T-helper 2 cell treated with Interferon-gamma antibody and Interleukin-4, amounts not matched to agents 5 μg/mL and 100 μg/mL, for 36 hours (primary cell): Measurements from ENCODE around the gene CDC14B.
A peak's percentile ranks its signal among the peaks of the same experiment; 100 is the strongest.
"Not testable (repeated sequence)": the region's sequence is repeated elsewhere in the genome, so short reads cannot be mapped to it uniquely, and the experiment has no call there.

Experiments used
- DNase-seq: peaks from one replicate; pipeline ENCODE4 v3.0.0; 2021; ENCODE audit warnings: low spot score
- H3K27ac Mint-ChIP-seq: one replicate; pipeline ENCODE4 v1.8.0; 2021; ENCODE audit warnings: mild to moderate bottlenecking, mixed read lengths
- H3K27me3 Mint-ChIP-seq: one replicate; pipeline ENCODE4 v1.8.0; 2021; ENCODE audit warnings: low read depth, mixed read lengths
- H3K36me3 Mint-ChIP-seq: one replicate; pipeline ENCODE4 v1.8.0; 2021; ENCODE audit warnings: low read depth, mixed read lengths
- H3K4me1 Mint-ChIP-seq: one replicate; pipeline ENCODE4 v1.8.0; 2021; ENCODE audit warnings: low read depth, mixed read lengths
- H3K4me3 Mint-ChIP-seq: one replicate; pipeline ENCODE4 v1.8.0; 2022; ENCODE audit warnings: mild to moderate bottlenecking, moderate library complexity, mixed read lengths
- H3K9me3 Mint-ChIP-seq: one replicate; pipeline ENCODE4 v1.8.0; 2021; ENCODE audit warnings: mixed read lengths

Gene CDC14B

DNA sequence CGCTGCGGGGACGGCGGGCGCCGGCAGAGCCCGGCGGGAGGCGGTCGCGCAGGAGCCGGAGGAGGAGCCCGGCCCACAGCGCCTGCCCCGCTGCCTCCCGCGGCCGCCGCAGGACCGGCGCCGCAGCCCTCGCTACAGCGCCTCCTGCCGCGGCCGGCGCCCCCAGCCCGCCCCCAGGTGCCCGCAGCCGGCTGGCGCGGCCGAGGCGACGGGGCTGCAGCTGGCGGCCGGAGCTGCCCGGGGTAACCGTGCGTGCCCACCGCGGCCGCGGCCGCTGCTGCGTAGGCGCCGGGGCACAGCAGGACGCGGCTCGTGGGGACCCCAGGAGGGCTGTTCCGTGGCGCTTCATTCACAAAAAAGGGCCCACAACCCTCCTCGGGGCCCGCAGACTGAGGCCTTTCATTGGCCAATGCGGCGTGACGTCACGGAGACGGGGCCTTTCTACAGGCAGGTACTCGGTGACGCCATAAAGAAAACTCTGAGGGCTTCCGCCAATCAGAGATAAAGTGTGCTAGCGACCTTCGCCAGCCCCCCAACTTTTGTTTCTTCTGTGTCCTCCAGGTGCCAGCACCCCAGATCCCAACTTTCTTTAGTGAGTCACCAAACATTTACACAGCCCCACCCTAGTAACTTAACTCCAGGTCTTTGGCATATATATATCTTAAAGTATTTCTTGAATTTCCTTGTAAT is at the start of gene CDC14B:
Gene CDC14B (minus strand): TSS at position 353 of the 690 bp plus-strand sequence. CDS start 465 bp downstream, outside the sequence.
- peaks cover 53% of the 10 kb centered on the region for H3K27me3 Mint-ChIP-seq
- peaks cover 5% of the 10 kb centered on the region for H3K4me1 Mint-ChIP-seq
- H3K27ac Mint-ChIP-seq = no peak within 1 kb of the TSS
- H3K4me3 Mint-ChIP-seq = peak within 1 kb of the TSS; percentile 75
- H3K36me3 Mint-ChIP-seq = no peaks in the 10 kb centered on the region
- DNase-seq = peak; percentile 70
- no peaks in the 10 kb centered on the region for H3K9me3 Mint-ChIP-seq

DNA sequence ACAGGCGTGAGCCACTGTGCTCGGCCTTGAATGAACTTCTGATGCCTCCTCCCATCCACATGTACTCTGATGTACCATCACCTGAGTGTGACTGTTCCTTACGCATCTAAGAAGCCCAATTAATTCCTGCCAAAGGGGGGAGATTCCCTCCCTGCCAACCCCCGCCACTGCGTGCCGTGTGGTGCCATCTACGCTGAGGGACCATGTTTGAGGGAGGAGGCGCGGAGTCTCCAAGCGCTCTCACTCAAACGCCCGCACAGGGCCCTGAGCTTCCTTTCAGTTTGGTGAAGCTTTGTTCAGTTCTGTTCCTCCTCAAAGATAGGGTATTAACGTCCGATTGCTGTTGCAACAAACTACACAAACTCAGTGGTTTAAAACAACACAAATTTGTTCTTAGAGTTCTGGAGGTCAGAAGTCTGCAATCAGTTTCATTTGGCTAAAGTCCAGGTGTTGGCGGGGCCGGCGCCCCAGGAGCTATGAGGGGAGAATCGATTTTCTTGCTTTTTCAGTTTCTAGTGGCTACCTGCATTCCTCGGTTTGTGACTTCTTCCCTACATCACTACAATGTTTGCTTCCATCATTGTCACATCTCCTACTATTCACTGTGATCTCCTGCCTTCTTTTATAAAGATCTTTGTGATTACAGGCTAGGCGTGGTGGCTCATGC is 49.4 kb upstream of the CDC14B start:
- H3K27ac Mint-ChIP-seq = no peak overlapping the region
- H3K4me1 Mint-ChIP-seq = no peaks in the 10 kb centered on the region
- DNase-seq = no peak
- no peaks in the 10 kb centered on the region for H3K9me3 Mint-ChIP-seq
- no peaks in the 10 kb centered on the region for H3K27me3 Mint-ChIP-seq
- no peak overlapping the region for H3K4me3 Mint-ChIP-seq
- no peaks in the 10 kb centered on the region for H3K36me3 Mint-ChIP-seq

DNA sequence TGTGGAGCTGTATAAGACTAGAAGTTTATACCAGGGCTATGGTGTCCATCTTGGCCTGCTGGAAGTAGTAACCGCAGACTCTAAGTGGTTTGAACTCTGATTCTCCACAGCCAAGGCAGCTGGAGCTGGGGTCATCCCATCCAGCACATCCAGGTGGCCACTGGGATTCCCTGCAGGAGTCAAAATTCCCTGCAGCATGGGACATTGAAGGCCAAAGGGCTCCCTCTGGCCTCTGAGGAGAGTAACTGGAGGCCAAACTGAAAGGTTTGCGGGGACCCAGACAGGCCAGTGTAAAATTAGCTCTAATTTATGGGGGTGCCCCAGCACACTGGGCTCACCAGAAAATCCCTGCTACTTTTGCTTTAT is 47.7 kb upstream of the CDC14B start:
- no peak for DNase-seq
- Mint-ChIP-seq H3K9me3 (no peaks in the 10 kb centered on the region), H3K36me3 (no peaks in the 10 kb centered on the region), H3K4me1 (no peaks in the 10 kb centered on the region), H3K27me3 (no peaks in the 10 kb centered on the region), H3K4me3 (no peak overlapping the region), H3K27ac (no peak overlapping the region)

DNA sequence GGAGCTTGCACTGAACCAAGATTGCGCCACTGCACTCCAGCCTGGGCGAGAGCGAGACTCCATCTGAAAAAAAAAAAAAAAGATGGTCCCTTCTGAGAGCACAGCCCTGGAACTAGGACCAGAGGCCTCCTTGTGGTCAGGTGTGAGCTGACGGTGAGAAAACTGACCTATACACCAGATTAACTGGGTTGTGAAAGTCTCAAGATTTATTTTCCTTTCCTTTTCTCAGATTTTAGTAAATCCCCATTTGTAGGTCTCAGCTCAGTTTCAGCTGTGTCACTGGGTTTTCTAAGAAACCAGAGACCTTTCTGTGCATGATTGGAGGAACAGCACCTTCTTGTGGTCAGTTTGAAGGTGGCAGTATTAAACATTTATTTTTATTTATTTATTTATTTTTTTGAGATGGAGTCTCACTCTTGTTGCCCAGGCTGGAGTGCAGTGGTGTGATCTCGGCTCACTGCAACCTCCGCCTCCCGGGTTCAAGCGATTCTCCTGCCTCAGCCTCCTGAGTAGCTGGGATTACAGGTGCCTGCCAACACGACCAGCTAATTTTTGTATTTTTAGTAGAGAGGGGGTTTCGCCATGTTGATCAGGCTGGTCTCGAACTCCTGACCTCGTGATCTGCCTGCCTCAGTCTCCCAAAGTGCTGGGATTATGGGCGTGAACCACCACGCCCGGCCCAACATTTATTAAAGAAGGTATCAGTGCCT is 47.2 kb upstream of the CDC14B start:
- DNase-seq, H3K4me3 Mint-ChIP-seq, H3K9me3 Mint-ChIP-seq, H3K36me3 Mint-ChIP-seq, H3K27me3 Mint-ChIP-seq, H3K27ac Mint-ChIP-seq, H3K4me1 Mint-ChIP-seq: not testable (repeated sequence)

DNA sequence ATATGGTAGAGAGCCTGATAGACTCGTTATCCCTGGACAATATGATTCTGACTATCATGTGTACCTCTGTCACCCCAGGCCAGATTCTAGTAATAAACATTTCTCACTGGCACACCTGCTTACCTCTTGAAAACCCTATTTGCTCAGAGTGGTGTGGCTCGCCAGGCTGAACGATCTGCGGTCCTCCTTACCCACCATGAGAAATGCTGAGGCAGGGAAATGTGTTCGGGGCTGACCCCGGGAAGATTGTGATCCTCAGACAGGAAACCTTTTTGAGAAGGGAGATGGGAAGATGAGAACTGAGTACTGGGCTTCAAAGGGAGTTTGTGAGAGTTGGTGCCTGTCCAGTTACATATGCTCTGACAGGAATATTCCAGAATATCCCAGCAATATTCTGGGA is 46.1 kb upstream of the CDC14B start:
- Mint-ChIP-seq H3K4me1 (no peaks in the 10 kb centered on the region), H3K27me3 (no peaks in the 10 kb centered on the region), H3K9me3 (no peaks in the 10 kb centered on the region), H3K27ac (no peak overlapping the region), H3K36me3 (no peaks in the 10 kb centered on the region), H3K4me3 (no peak overlapping the region)
- no peak for DNase-seq

DNA sequence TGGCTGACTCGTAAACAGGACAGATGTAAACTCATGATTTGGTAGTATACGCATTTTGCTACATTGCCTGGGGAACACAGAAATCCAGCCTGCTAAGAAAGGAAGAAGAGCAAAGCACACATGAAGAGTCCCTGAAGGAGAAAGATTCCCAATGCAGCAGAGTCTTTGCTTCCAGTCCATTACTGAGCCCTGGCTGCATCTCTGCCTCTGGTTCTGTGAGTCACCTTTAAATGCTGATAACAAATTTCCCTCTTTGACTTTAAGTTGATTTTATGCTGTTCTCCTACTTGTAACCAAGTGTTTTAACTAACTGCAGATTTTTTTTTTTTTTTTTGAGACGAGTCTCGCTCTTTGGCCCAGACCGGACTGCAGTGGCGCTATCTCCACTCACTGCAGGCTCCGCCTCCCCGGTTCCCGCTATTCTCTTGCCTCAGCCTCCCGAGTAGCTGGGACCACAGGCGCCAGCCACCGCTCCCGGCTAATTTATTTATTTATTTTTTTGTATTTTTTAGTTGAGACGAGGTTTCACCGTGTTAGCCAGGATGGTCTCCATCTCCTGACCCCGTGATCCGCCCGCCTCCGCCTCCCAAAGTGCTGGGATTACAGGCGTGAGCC is 44.0 kb upstream of the CDC14B start:
- no peak for DNase-seq
- Mint-ChIP-seq H3K36me3 (no peaks in the 10 kb centered on the region), H3K4me3 (no peak overlapping the region), H3K9me3 (no peaks in the 10 kb centered on the region), H3K27me3 (peaks cover 2% of the 10 kb centered on the region), H3K27ac (no peak overlapping the region), H3K4me1 (no peaks in the 10 kb centered on the region)

DNA sequence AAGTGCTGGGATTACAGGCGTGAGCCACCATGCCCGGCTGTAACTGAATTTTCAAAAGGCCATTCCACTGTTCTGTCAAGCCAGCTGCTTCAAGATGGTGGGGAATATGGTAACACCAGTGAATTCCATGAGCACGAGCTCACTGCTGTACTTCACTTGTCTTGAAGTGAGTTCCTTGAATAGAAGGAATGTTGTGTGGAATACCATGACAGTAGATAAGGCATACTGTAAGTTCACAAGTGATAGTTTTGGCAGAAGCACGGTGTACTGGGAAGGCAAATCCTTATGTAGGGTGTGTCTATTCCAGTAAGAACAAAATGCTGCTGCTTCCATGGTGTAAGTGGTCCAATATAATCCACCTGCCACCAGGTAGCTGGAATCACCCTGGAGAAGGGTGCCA is 42.1 kb upstream of the CDC14B start:
- Mint-ChIP-seq H3K4me1 (no peaks in the 10 kb centered on the region), H3K36me3 (no peaks in the 10 kb centered on the region), H3K4me3 (no peak overlapping the region), H3K27me3 (peaks cover 12% of the 10 kb centered on the region), H3K9me3 (no peaks in the 10 kb centered on the region), H3K27ac (no peak overlapping the region)
- no peak for DNase-seq

DNA sequence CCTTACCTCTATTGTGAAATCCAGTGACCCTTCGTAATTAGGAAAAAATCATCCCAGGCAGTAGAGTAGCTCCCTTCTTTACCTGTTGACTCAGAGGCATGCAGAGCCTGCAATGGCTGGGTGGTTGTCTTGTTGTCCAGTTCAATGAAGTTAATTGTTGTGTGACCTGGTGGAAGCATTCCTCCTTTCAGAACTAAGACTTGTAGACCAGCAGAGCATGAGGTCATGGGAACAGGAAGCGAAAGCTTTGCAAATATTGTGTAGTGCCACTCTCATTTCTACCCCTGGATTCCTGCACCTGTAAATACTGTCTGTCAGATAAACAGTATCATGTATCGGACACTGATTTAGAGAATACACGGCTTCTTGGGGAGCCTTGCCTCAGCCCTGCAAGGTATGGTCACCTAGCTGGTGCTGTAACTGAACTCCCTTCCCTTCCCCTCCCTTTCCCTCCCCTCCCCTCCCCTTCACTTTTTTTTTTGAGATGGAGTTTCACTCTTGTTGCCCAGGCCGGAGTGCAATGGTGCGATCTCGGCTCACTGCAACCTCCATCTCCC is 41.1 kb upstream of the CDC14B start:
- Mint-ChIP-seq H3K4me1 (peaks cover 4% of the 10 kb centered on the region), H3K27ac (no peak overlapping the region), H3K4me3 (no peak overlapping the region), H3K27me3 (peaks cover 15% of the 10 kb centered on the region), H3K36me3 (no peaks in the 10 kb centered on the region), H3K9me3 (no peaks in the 10 kb centered on the region)
- DNase-seq = no peak

DNA sequence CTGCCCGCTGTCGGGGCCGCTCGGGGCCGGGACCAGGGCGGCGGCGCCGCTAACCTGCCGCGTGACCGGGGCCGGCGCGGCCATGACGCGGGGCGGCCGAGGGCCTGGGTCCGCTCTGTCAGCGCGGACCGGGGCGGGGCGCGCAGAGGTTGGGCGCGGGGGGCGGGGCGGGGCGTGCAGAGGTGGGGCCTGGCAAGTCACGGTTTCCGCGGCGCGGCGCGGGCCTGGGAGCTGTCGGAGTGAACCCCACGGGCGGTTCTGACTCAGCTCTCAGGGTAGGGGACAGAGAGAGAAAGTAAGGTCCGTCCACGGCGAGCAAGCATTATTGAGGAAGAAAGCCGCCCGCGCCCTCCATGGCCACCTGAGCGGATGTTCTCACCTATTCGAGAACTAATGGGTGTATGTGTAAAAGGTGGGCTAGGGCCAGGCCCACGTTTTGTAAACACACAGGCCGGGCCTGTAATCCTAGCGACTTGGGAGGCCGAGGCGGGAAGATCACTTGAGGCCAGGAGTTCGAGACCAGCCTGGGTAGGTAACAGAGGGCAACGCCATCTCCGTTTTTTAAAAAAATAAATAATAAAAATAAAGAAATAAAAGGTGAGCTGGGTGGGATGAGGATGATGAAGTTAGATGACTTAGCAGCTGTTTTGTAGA is 35.7 kb upstream of the CDC14B start, which contains the start of gene PRXL2C:
Gene PRXL2C (minus strand): TSS at position 120 of the 654 bp plus-strand sequence. CDS start 36 bp downstream, at position 84.
- Mint-ChIP-seq H3K27ac (peak within 1 kb of the TSS; percentile 85), H3K27me3 (peaks cover 15% of the 10 kb centered on the region), H3K4me1 (peaks cover 14% of the 10 kb centered on the region), H3K9me3 (no peaks in the 10 kb centered on the region), H3K36me3 (peaks cover 5% of the 10 kb centered on the region), H3K4me3 (peak within 1 kb of the TSS; percentile 89)
- peak; percentile 75 for DNase-seq

DNA sequence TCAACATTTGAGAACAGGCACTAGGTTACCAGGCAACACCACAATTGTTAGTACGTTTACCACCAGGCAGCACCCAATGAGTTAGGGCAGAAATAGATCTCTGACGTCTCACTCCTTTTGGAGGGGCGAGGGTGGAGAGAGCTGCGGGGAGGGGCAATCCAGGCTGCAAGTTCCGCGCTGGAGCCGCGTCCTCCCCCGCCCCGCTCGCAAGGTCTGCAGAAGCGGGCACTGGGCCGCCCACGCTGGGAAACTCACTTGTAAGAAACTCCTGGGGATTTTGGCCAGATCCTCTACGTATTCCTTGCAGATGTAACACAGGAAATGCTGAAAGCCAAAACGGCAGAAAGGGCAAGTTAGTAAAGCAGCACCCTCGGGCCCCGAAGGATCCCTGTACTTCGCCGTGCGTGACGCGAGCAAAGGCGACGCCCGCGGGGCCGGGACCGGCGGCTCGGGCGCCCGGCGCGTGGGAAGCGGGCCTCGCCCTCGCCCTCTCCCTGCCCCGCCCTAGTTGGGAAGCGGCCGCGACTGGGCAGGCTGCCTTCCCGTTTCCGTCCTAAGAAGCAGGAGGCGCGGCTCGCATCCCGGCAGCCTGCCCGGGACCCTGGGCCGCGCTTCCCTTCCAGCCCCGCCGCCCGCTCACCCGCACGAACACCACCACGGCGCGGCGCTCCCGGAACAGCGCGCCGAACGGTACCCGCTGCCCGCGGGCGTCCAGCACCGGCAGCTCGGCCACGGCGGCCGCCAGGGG is 35.0 kb upstream of the CDC14B start:
- DNase-seq = peak; percentile 69
- peaks cover 14% of the 10 kb centered on the region for H3K4me1 Mint-ChIP-seq
- H3K36me3 Mint-ChIP-seq = peaks cover 6% of the 10 kb centered on the region
- no peaks in the 10 kb centered on the region for H3K9me3 Mint-ChIP-seq
- H3K4me3 Mint-ChIP-seq = peak overlapping the region; percentile 89
- peaks cover 13% of the 10 kb centered on the region for H3K27me3 Mint-ChIP-seq
- H3K27ac Mint-ChIP-seq = peak overlapping the region; percentile 84

DNA sequence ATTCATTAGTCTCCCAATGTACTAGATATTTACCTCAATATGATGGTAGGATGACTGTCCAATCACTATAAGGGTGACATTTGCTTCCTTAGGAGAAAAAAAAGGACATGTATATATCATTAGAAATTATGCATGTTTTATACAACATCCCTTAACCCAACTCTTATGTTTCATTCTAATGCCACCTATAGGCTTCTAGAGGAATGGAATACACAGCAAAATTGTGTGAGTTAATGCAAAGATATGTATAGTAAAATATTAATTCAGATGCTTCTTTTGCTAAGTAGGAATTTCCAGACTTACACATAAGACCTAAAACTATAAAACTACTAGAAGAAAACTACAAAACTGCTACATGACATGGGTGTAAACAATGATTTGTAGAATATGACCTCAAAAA is 32.0 kb upstream of the CDC14B start:
- Mint-ChIP-seq H3K4me1 (peaks cover 14% of the 10 kb centered on the region), H3K27ac (no peak overlapping the region), H3K4me3 (no peak overlapping the region), H3K36me3 (peaks cover 10% of the 10 kb centered on the region), H3K27me3 (peaks cover 3% of the 10 kb centered on the region), H3K9me3 (no peaks in the 10 kb centered on the region)
- no peak for DNase-seq

DNA sequence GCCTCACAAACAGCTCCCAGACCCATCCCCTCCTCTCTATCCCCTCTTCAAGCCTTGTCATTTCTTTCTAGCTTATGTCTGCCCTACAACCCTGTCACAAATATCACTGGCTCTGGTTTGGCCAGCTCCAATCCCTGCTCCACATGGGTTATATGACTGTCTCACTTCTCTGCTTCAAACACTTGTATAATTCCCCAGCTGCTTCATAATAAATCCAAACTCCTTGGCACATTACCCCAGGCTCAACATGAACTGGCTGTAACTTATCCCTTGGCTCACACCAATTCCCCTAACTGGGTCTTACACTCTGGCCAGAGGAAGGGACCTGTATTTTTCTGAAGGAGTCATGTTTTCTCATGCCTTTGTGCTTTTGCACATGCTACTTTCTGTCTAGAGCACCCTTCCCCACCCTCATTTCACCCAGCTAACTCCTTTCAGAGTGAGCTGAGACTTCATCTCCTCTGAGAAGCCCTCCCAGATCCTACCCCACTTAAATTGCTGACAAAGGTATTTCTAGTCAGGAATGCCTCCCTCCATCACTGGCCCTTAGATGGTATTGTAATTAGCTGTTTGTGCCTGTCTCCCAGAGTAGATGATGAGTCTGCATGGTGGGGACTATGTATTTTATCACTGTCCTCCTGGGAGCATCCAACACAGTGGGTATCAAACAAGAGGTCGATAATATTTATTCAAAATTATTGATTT is 30.1 kb upstream of the CDC14B start:
- Mint-ChIP-seq H3K36me3 (peaks cover 14% of the 10 kb centered on the region), H3K4me3 (no peak overlapping the region)

More for the DNA sequence above, 30.1 kb upstream of the CDC14B start:
- Mint-ChIP-seq H3K4me1 (peaks cover 6% of the 10 kb centered on the region), H3K27ac (no peak overlapping the region), H3K9me3 (no peaks in the 10 kb centered on the region), H3K27me3 (no peaks in the 10 kb centered on the region)
- DNase-seq = no peak
